Panc1 (cell line): ENCODE data around the gene SPART.

Source experiments
- CTCF ChIP-seq: fragments of 450-650 bp; IDR thresholded peaks from 2 replicates; pipeline ENCODE4 v1.5.1; 2017; ENCODE audit warnings: mild to moderate bottlenecking
- POLR2AphosphoS5 ChIP-seq: IDR thresholded peaks from 2 replicates; pipeline ENCODE4 v1.6.1; 2012; ENCODE audit warnings: mild to moderate bottlenecking, low read depth, low read length, moderate library complexity

DNA sequence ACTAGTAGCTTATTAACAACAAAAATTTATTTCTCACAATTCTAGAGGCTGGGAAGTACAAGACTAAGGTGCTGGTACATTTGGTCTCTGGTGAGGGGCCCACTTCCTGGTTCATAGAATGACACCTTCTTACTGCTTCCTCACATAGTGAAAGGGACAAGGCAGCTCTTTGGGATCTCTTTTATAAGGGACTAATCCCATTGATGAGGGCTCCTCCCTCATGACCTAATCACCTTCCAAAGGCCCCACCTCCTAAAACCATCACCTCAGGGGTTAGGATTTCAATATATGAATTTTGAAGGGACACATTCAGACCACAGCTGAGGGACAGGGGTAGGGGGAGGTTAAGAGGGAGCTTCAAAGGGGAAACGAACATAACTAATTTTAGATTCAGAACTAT, 20.3 kb downstream of the SPART start:
- TF ChIP-seq POLR2AphosphoS5 (no peak), CTCF (no peak)
